IPS DF 6.9 (cell line): Measurements from ENCODE around the gene PCDHGA1.

Experiments used
- DNase-seq: peaks from one replicate; pipeline ENCODE4 v3.0.0-alpha.2; 2013; ENCODE audit warnings: low read depth, low spot score
- H3K27ac ChIP-seq: one replicate; pipeline ENCODE4 v1.5.1; 2013; ENCODE audit warnings: low read length, control low read depth
- H3K27me3 ChIP-seq: 2 replicates; pipeline ENCODE4 v1.6.1; 2013; ENCODE audit warnings: mild to moderate bottlenecking, low read length; ENCODE audit not compliant: control insufficient read depth, insufficient read depth
- H3K36me3 ChIP-seq: 2 replicates; pipeline ENCODE4 v1.6.1; 2013; ENCODE audit warnings: low read length; ENCODE audit not compliant: control insufficient read depth, insufficient read depth
- H3K4me1 ChIP-seq: 2 replicates; pipeline ENCODE4 v1.6.1; 2013; ENCODE audit warnings: low read length; ENCODE audit not compliant: control insufficient read depth, insufficient read depth
- H3K4me3 ChIP-seq: 2 replicates; pipeline ENCODE4 v1.5.1; 2013; ENCODE audit warnings: mild to moderate bottlenecking, low read length
- H3K9me3 ChIP-seq: 2 replicates; pipeline ENCODE4 v1.6.1; 2013; ENCODE audit warnings: low read length, inconsistent platforms; ENCODE audit not compliant: control insufficient read depth, insufficient read depth
- WGBS: extraction: QIAGEN DNeasy Blood & Tissue Kit; methylation state at CpG from one replicate; pipeline ENCODE4 v1.1.7; 2013; ENCODE audit warnings: mixed read lengths, missing lambda C conversion rate; ENCODE audit not compliant: insufficient read length, insufficient coverage; 5-methylcytosine and 5-hydroxymethylcytosine counted together

The PCDHGA1 gene

DNA sequence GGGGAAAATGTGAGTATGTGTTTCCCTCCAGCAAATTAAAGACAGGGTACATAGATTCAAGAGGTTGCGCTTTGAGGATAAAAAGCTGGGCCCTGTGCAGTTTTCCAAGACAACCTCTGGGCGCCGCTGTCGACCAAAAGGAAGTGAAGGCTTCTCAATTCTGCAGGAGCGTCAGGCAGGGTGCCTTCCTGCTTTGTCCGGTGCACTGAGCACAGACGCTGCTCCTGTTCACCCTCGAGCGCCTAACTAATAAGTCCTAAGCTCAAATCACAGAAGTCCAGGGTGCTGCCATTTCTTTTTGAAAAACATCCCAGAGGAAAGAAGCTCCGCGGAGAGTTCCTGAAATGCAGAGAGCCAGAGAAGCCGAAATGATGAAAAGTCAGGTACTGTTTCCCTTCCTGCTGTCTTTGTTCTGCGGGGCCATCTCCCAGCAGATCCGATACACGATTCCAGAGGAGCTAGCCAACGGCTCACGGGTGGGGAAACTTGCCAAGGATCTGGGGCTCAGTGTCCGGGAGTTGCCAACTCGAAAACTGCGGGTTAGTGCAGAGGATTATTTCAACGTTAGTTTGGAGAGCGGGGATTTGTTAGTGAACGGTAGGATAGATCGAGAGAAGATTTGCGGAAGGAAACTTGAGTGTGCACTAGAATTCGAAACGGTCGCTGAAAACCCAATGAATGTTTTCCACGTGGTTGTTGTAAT, 19.8 kb downstream of the PCDHGA1 start, which contains the start of gene PCDHGB1:
TSS of gene PCDHGB1 (plus strand) at position 183 of the 703 bp plus-strand sequence. CDS start at position 345, 162 bp downstream.
- DNase-seq, result no peak
- Histone ChIP-seq H3K27ac (no peak within 1 kb of the TSS), H3K9me3 (no peaks in the 10 kb centered on the region; the same call in none of the 2 replicates), H3K36me3 (no peaks in the 10 kb centered on the region), H3K27me3 (no peaks in the 10 kb centered on the region), H3K4me3 (no peak within 1 kb of the TSS; the same call in 1 of the 2 replicates), H3K4me1 (no peaks in the 10 kb centered on the region)
- WGBS, result over 99% methylated on average over 10 of the region's 29 CpGs

GRCh38 chr5:141351591-141351990, 21.3 kb downstream of the PCDHGA1 start:
- no peak overlapping the region for H3K27ac ChIP-seq
- H3K4me3 ChIP-seq, result no peak overlapping the region
- DNase-seq, result no peak
- H3K36me3 ChIP-seq, result no peaks in the 10 kb centered on the region
- no CpG with 5 or more reads among the region's 36 CpGs for WGBS
- H3K9me3 ChIP-seq, result no peaks in the 10 kb centered on the region; the same call in none of the 2 replicates
- no peaks in the 10 kb centered on the region for H3K4me1 ChIP-seq
- no peaks in the 10 kb centered on the region for H3K27me3 ChIP-seq

GRCh38 chr5:141354900-141355469, 24.7 kb downstream of the PCDHGA1 start, which contains the start of gene PCDHGA4:
Gene PCDHGA4, plus strand, starts transcription at chr5:141355021. Its CDS starts 87 bp downstream, at chr5:141355108.
- Histone ChIP-seq H3K4me3 (no peak within 1 kb of the TSS), H3K27ac (no peak within 1 kb of the TSS), H3K4me1 (no peaks in the 10 kb centered on the region), H3K36me3 (no peaks in the 10 kb centered on the region), H3K9me3 (no peaks in the 10 kb centered on the region; the same call in none of the 2 replicates), H3K27me3 (no peaks in the 10 kb centered on the region)
- no peak for DNase-seq
- WGBS, result no CpG with 5 or more reads among the region's 29 CpGs

GRCh38 chr5:141355641-141356040, 25.3 kb downstream of the PCDHGA1 start:
- H3K9me3 ChIP-seq, result peaks cover under 1% of the 10 kb centered on the region
- WGBS, result no CpG with 5 or more reads among the region's 24 CpGs
- H3K4me3 ChIP-seq, result no peak overlapping the region
- H3K4me1 ChIP-seq, result no peaks in the 10 kb centered on the region
- H3K27me3 ChIP-seq, result no peaks in the 10 kb centered on the region
- DNase-seq, result no peak
- H3K36me3 ChIP-seq, result no peaks in the 10 kb centered on the region
- no peak overlapping the region for H3K27ac ChIP-seq

DNA sequence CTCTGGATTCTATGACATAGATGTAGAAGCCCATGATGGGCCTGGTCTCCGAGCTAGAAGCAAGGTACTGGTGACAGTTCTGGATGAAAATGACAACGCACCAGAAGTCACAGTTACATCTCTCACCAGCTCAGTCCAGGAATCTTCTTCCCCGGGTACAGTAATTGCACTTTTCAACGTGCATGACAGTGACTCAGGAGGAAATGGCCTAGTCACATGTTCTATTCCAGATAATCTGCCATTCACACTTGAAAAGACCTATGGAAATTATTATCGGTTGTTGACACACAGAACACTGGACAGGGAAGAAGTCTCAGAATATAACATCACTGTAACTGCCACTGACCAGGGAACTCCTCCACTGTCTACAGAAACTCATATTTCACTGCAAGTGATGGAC, 25.8 kb downstream of the PCDHGA1 start:
- Histone ChIP-seq H3K36me3 (no peaks in the 10 kb centered on the region), H3K27ac (no peak overlapping the region), H3K9me3 (peaks cover 2% of the 10 kb centered on the region; the same call in 1 of the 2 replicates), H3K4me1 (no peaks in the 10 kb centered on the region), H3K27me3 (no peaks in the 10 kb centered on the region), H3K4me3 (no peak overlapping the region)
- no peak for DNase-seq
- WGBS, result no CpG with 5 or more reads among the region's 5 CpGs

- no peak overlapping the region for H3K4me3 ChIP-seq
- H3K27ac ChIP-seq, result no peak overlapping the region
- DNase-seq, result no peak
- H3K4me1 ChIP-seq, result no peaks in the 10 kb centered on the region
- H3K36me3 ChIP-seq, result no peaks in the 10 kb centered on the region
- 0 out of 2 replicates have a peak, but pooled peaks cover 2% of the 10 kb centered on the region for H3K9me3 ChIP-seq
- H3K27me3 ChIP-seq, result no peaks in the 10 kb centered on the region
- no CpG with 5 or more reads among the region's 19 CpGs for WGBS
Observed at GRCh38 chr5:141356950-141357349, 26.6 kb downstream of the PCDHGA1 start.

DNA sequence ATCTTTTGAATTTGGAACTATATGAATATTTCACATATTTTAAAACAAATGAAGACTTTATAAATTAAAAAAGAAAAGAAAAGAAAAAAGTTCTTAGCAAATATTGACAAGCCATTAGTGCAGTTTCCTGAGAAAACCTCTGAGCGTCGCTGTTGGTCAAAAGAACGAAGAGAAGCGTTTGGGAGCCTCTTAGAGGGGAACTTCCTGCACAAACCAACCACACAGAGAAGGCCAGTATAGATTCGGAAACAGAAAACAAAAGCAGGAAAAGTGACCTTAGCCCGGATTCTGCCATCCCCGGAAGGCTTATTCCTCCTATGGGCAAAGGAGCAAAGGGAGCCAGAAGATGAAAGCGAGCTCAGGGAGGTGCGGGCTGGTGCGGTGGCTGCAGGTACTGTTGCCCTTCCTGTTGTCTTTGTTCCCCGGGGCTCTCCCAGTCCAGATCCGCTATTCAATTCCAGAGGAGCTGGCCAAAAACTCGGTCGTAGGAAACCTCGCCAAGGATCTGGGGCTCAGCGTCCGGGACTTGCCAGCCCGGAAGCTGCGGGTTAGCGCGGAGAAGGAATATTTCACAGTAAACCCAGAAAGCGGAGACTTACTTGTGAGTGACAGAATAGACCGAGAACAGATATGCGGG, 29.6 kb downstream of the PCDHGA1 start, which contains the start of gene PCDHGB2:
TSS of gene PCDHGB2 (plus strand) at position 205 of the 637 bp plus-strand sequence. CDS start at position 347, 142 bp downstream.
- WGBS, result no CpG with 5 or more reads among the region's 24 CpGs
- Histone ChIP-seq H3K9me3 (peaks cover 7% of the 10 kb centered on the region), H3K27ac (no peak within 1 kb of the TSS), H3K4me3 (no peak within 1 kb of the TSS), H3K27me3 (no peaks in the 10 kb centered on the region), H3K36me3 (peaks cover 4% of the 10 kb centered on the region), H3K4me1 (no peaks in the 10 kb centered on the region)
- no peak for DNase-seq

DNA sequence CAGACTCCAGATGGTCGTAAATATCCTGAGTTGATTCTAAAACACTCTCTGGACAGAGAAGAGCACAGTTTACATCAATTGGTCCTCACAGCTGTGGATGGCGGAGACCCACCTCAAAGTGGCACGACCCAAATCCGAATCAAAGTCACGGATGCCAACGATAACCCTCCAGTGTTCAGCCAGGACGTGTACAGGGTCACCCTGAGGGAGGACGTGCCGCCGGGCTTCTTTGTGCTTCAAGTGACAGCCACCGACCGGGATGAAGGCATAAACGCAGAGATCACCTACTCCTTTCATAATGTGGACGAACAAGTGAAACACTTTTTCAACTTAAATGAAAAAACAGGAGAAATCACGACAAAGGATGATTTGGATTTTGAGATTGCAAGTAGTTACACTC, 30.4 kb downstream of the PCDHGA1 start:
- H3K4me1 ChIP-seq, result no peaks in the 10 kb centered on the region
- H3K27me3 ChIP-seq, result no peaks in the 10 kb centered on the region
- H3K4me3 ChIP-seq, result no peak overlapping the region
- WGBS, result no CpG with 5 or more reads among the region's 15 CpGs
- peaks cover 7% of the 10 kb centered on the region for H3K9me3 ChIP-seq
- H3K36me3 ChIP-seq, result peaks cover 4% of the 10 kb centered on the region
- H3K27ac ChIP-seq, result no peak overlapping the region
- no peak for DNase-seq

DNA sequence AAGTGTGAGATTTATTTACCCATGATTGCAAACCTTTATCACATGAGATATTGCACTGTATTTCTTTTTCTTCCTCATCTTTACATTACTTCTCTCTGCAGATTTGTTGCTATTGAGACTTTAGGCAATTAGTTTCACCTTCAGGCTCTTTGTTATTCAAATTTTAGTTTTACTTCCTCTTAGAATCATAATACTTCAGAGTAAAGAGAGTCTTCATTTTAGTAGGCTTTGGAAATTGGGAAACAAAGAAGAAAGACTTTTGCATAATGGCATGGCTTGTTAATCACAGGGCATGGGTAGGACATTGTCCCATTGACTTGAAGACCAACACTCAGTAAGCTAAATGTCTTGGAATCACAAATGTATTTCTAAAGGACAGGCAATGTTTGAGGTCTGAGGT, 32.4 kb downstream of the PCDHGA1 start:
- DNase-seq, result no peak
- Histone ChIP-seq H3K36me3 (peaks cover 7% of the 10 kb centered on the region), H3K4me1 (no peaks in the 10 kb centered on the region), H3K27me3 (no peaks in the 10 kb centered on the region), H3K9me3 (peaks cover 7% of the 10 kb centered on the region), H3K27ac (no peak overlapping the region), H3K4me3 (no peak overlapping the region)

GRCh38 chr5:141363952-141364660, 33.8 kb downstream of the PCDHGA1 start, which contains the start of gene PCDHGA5:
Gene PCDHGA5, plus strand, starts transcription at chr5:141364162. Its CDS starts 169 bp downstream, at chr5:141364331.
- WGBS, result no CpG with 5 or more reads among the region's 34 CpGs
- Histone ChIP-seq H3K27me3 (no peaks in the 10 kb centered on the region), H3K4me3 (no peak within 1 kb of the TSS), H3K36me3 (peaks cover 7% of the 10 kb centered on the region), H3K4me1 (no peaks in the 10 kb centered on the region), H3K27ac (no peak within 1 kb of the TSS), H3K9me3 (peaks cover 7% of the 10 kb centered on the region)
- no peak for DNase-seq
